ENCODE measurements around the gene VAMP7. TPM values are rescaled to one million over a fixed set of nuclear protein-coding genes. Genes with fewer than 3 reads are reported as not detected.

Gene VAMP7
- total and polyA plus RNA-seq, 9 of the 15 experiments (the other 6 are each of a cell fraction or from before 2014, with no cell fraction given), result 38.4 to 100 (median 67.7) TPM

- TF ChIP-seq ZNF668 (CRISPR knock-in tag; IDR thresholded peaks at IDR 0.05) (no peak), C11orf30 (IDR thresholded peaks at IDR 0.05; ENCODE audit: low read depth) (peak; percentile 61), HINFP (tag; conservative IDR thresholded peaks at IDR 0.05; ENCODE audit: low read depth) (no peak), TFE3 (CRISPR knock-in tag; IDR thresholded peaks at IDR 0.05) (no peak), RUNX1 (IDR thresholded peaks at IDR 0.05; ENCODE audit: low read depth) (no peak), GTF2B (IDR thresholded peaks at IDR 0.05; ENCODE audit: extremely low read depth, insufficient read length) (no peak), TRIM24 (IDR thresholded peaks at IDR 0.05) (peak in 1 of 2 experiments; percentile 27; a peak in 1 of 4 replicates), ZNF395 (CRISPR knock-in tag; IDR thresholded peaks at IDR 0.05) (no peak), CBX2 (IDR thresholded peaks at IDR 0.05; ENCODE audit: insufficient read depth, low read length, poor library complexity, severe bottlenecking) (no peak), SMARCC2 (IDR thresholded peaks at IDR 0.05; ENCODE audit: low read depth) (0 out of 2 replicates have a peak, but pooled peaks have one; percentile 34), ZNF398 (CRISPR knock-in tag; IDR thresholded peaks at IDR 0.05) (no peak), MAFG (tag; conservative IDR thresholded peaks at IDR 0.05) (peak; percentile 84), MAFK (IDR thresholded peaks at IDR 0.05; ENCODE audit: low read length) (peak; percentile 54; the same call in 1 of the 2 replicates), TCFL5 (CRISPR knock-in tag; conservative IDR thresholded peaks at IDR 0.05) (no peak), JUNB (CRISPR knock-in tag; conservative IDR thresholded peaks at IDR 0.05) (no peak), KDM2B (CRISPR knock-in tag; IDR thresholded peaks at IDR 0.05) (no peak), HNRNPLL (IDR thresholded peaks at IDR 0.05; ENCODE audit: low read depth, low read length, poor library complexity, severe bottlenecking) (no peak), ZNF347 (CRISPR knock-in tag; IDR thresholded peaks at IDR 0.05; ENCODE audit: low read depth) (no peak), ZKSCAN1 (IDR thresholded peaks at IDR 0.05; ENCODE audit: low read depth, low read length) (peak; percentile 94), FOXM1 (IDR thresholded peaks at IDR 0.05; ENCODE audit: low read depth) (no peak), FOXM1 (CRISPR knock-in tag; IDR thresholded peaks at IDR 0.05; ENCODE audit: low read depth) (no peak)
These were observed 39.9 kb upstream of the VAMP7 start (continued) for GRCh38 chrX:155841232-155841631.
